T-cell (primary cell): ENCODE results near the gene TMEM89. TPM values are rescaled to one million over a fixed set of nuclear protein-coding genes. Genes with fewer than 3 reads are reported as not detected.

Experiments used
- ATAC-seq, 4 experiments: fragments of 200-7000 bp in 3 of 4; fragments of 150-1000 bp in 1 of 4; cut with Tn5 transposase; replicated peaks in 1 of 4; 1 replicate in 3 of 4; 2 replicates in 1 of 4; pipeline ENCODE4 v1.10.0; 2021; ENCODE audit warnings: moderate library complexity in 3 of 4, mild to moderate bottlenecking in 2 of 4, moderate number of reproducible peaks in 1 of 4
- CTCF ChIA-PET, 2 donors: fragments of 300-600 bp; sonication (Branson Sonifier 250); formaldehyde crosslinking; loops; one replicate each; lab custom pipeline; 2022; ENCODE audit warnings: antibody characterized with exemption in 2 of 2; lab: Charles Lee
- POLR2A ChIA-PET, 2 donors: fragments of 300-600 bp; sonication (Branson Sonifier 250); formaldehyde crosslinking; loops; one replicate each; lab custom pipeline; 2022; ENCODE audit warnings: antibody characterized with exemption in 2 of 2; lab: Charles Lee
- DNase-seq, 35 experiments: peaks; one replicate each; pipeline versions ENCODE4 v3.0.0 to v3.0.0-alpha.2; 2013 to 2023
- H3K27ac ChIP-seq: one replicate; pipeline ENCODE4 v1.5.1; 2013; ENCODE audit warnings: low read length
- H3K27me3 ChIP-seq, 2 experiments: replicated peaks in 1 of 2; 1 replicate in 1 of 2; 2 replicates in 1 of 2; pipeline versions ENCODE4 v1.6.1 to v1.7.0; 2013; ENCODE audit warnings: low read length in 1 of 2, mixed read lengths in 1 of 2; ENCODE audit not compliant: control insufficient read depth in 2 of 2, insufficient read depth in 2 of 2; ENCODE audit errors: extremely low read depth in 1 of 2
- H3K36me3 ChIP-seq, 2 donors: 1 replicate in 1 of 2; 2 replicates in 1 of 2; pipeline versions ENCODE4 v1.6.1 to v1.7.0; 2013; ENCODE audit warnings: low read length in 1 of 2; ENCODE audit not compliant: control insufficient read depth in 2 of 2, insufficient read depth in 1 of 2; ENCODE audit errors: extremely low read depth in 1 of 2
- H3K4me1 ChIP-seq, 2 experiments: 1 replicate in 1 of 2; 2 replicates in 1 of 2; pipeline versions ENCODE4 v1.6.1 to v1.7.0; 2013; ENCODE audit warnings: low read length in 2 of 2, mixed read lengths in 1 of 2; ENCODE audit not compliant: insufficient read depth in 2 of 2, control insufficient read depth in 1 of 2; ENCODE audit errors: extremely low read depth in 1 of 2
- H3K4me3 ChIP-seq, 2 donors: 1 replicate in 1 of 2; 2 replicates in 1 of 2; pipeline versions ENCODE4 v1.5.1 to v1.7.0; 2013; ENCODE audit warnings: mild to moderate bottlenecking in 2 of 2, low read length in 1 of 2, moderate library complexity in 1 of 2; ENCODE audit not compliant: control insufficient read depth in 1 of 2; ENCODE audit errors: extremely low read depth in 1 of 2
- H3K9me3 ChIP-seq: 2 replicates; pipeline ENCODE4 v1.7.0; 2013
- H3K27ac Mint-ChIP-seq, 2 donors: one replicate each; pipeline ENCODE4 v1.8.0; 2020 to 2021; ENCODE audit warnings: mild to moderate bottlenecking in 2 of 2, mixed read lengths in 2 of 2
- H3K27me3 Mint-ChIP-seq, 2 donors: one replicate each; pipeline ENCODE4 v1.8.0; 2021 to 2022; ENCODE audit warnings: mixed read lengths in 2 of 2
- H3K36me3 Mint-ChIP-seq: one replicate; pipeline ENCODE4 v1.8.0; 2021; ENCODE audit warnings: mixed read lengths
- H3K4me1 Mint-ChIP-seq, 3 donors: one replicate each; pipeline ENCODE4 v1.8.0; 2020 to 2022; ENCODE audit warnings: mixed read lengths in 3 of 3, mild to moderate bottlenecking in 1 of 3
- H3K4me3 Mint-ChIP-seq, 3 donors: one replicate each; pipeline ENCODE4 v1.8.0; 2020 to 2022; ENCODE audit warnings: mild to moderate bottlenecking in 3 of 3, mixed read lengths in 3 of 3, moderate library complexity in 3 of 3
- H3K9me3 Mint-ChIP-seq, 3 donors: one replicate each; pipeline ENCODE4 v1.8.0; 2020 to 2022; ENCODE audit warnings: mixed read lengths in 3 of 3
- WGBS: methylation state at CpG from one replicate; pipeline ENCODE4 v1.1.5; 2013; ENCODE audit warnings: missing lambda C conversion rate; ENCODE audit not compliant: insufficient coverage; 5-methylcytosine and 5-hydroxymethylcytosine counted together
- total RNA-seq, 35 experiments: library from RNA in 6 of 35; stranded (reverse) in 6 of 35; fragments of 120-200 nt in 1 of 35; gene quantifications; one replicate each; pipeline versions ENCODE4 v1.2.1 to v1.2.4 and lab custom pipeline; 2013 to 2026

The TMEM89 gene
- total RNA-seq, 5 donors from 2014 or later (not counting 1 experiment from before 2014, with no cell fraction given), result 0.39 TPM; not detected in 4

- POLR2A ChIA-PET, result no interaction called here
- H3K27me3 Mint-ChIP-seq, result peaks cover 32 to 45% of the 10 kb centered on the region in 2 donors
- H3K27me3 ChIP-seq, result peaks cover 0 to 74% of the 10 kb centered on the region in 2 experiments
These were observed 33.3 kb downstream of the TMEM89 start for GRCh38 chr3:48588230-48588629.

GRCh38 chr3:48587686-48588085 is 33.9 kb downstream of the TMEM89 start:
- Mint-ChIP-seq H3K9me3 (no peaks in the 10 kb centered on the region), H3K4me3 (no peak overlapping the region), H3K27ac (no peak overlapping the region), H3K4me1 (no peaks in the 10 kb centered on the region), H3K36me3 (no peaks in the 10 kb centered on the region), H3K27me3 (peaks cover 30 to 40% of the 10 kb centered on the region in 2 donors)
- no peak for ATAC-seq
- H3K4me3 ChIP-seq, result no peak overlapping the region
- DNase-seq, result no peak
- no peaks in the 10 kb centered on the region for H3K9me3 ChIP-seq
- CTCF ChIA-PET, result no interaction called here
- 83% methylated on average over 9 of the region's 11 CpGs for WGBS
- H3K4me1 ChIP-seq, result peaks cover 0 to 2% of the 10 kb centered on the region in 2 experiments
- peaks cover 0 to 68% of the 10 kb centered on the region in 2 experiments for H3K27me3 ChIP-seq
- H3K36me3 ChIP-seq, result no peaks in the 10 kb centered on the region
- POLR2A ChIA-PET, result no interaction called here
- H3K27ac ChIP-seq, result no peak overlapping the region

More at GRCh38 chr3:48588230-48588629, 33.3 kb downstream of the TMEM89 start:
- Mint-ChIP-seq H3K27ac (no peak overlapping the region), H3K36me3 (no peaks in the 10 kb centered on the region), H3K4me1 (no peaks in the 10 kb centered on the region), H3K4me3 (no peak overlapping the region), H3K9me3 (no peaks in the 10 kb centered on the region)
- Histone ChIP-seq H3K36me3 (no peaks in the 10 kb centered on the region), H3K4me3 (no peak overlapping the region), H3K27ac (no peak overlapping the region), H3K4me1 (peaks cover 0 to 2% of the 10 kb centered on the region in 2 experiments), H3K9me3 (no peaks in the 10 kb centered on the region)
- DNase-seq, result no peak
- CTCF ChIA-PET, result no interaction called here
- no peak for ATAC-seq
- WGBS, result 62% methylated on average over 15 of the region's 15 CpGs

GRCh38 chr3:48585411-48585810 is 36.2 kb downstream of the TMEM89 start:
- ATAC-seq (no peak), DNase-seq (no peak)
- Mint-ChIP-seq H3K4me1 (no peaks in the 10 kb centered on the region), H3K36me3 (no peaks in the 10 kb centered on the region), H3K27ac (no peak overlapping the region), H3K9me3 (no peaks in the 10 kb centered on the region), H3K4me3 (no peak overlapping the region), H3K27me3 (peaks cover 19 to 26% of the 10 kb centered on the region in 2 donors)
- Histone ChIP-seq H3K9me3 (no peaks in the 10 kb centered on the region), H3K4me3 (no peak overlapping the region), H3K4me1 (peaks cover 0 to 2% of the 10 kb centered on the region in 2 experiments), H3K27ac (no peak overlapping the region), H3K27me3 (peaks cover 0 to 55% of the 10 kb centered on the region in 2 experiments), H3K36me3 (no peaks in the 10 kb centered on the region)
- ChIA-PET POLR2A (no interaction called here), CTCF (no interaction called here)
- 80% methylated on average over 3 of the region's 8 CpGs for WGBS

- H3K27ac ChIP-seq, result no peak overlapping the region
- peaks cover 0 to 51% of the 10 kb centered on the region in 2 experiments for H3K27me3 ChIP-seq
- H3K27me3 Mint-ChIP-seq, result peaks cover 17 to 24% of the 10 kb centered on the region in 2 donors
- H3K9me3 Mint-ChIP-seq, result no peaks in the 10 kb centered on the region
- ATAC-seq, result no peak
- CTCF ChIA-PET, result no interaction called here
- no peaks in the 10 kb centered on the region for H3K36me3 Mint-ChIP-seq
- WGBS, result 40% methylated on average over 1 of the region's 9 CpGs
- H3K36me3 ChIP-seq, result no peaks in the 10 kb centered on the region
- no peak overlapping the region for H3K27ac Mint-ChIP-seq
- H3K4me1 Mint-ChIP-seq, result no peaks in the 10 kb centered on the region
- no peaks in the 10 kb centered on the region for H3K9me3 ChIP-seq
- no peak overlapping the region for H3K4me3 ChIP-seq
- POLR2A ChIA-PET, result no interaction called here
- H3K4me3 Mint-ChIP-seq, result no peak overlapping the region
- H3K4me1 ChIP-seq, result peaks cover 0 to 2% of the 10 kb centered on the region in 2 experiments
- DNase-seq, result no peak
These were observed 36.7 kb downstream of the TMEM89 start for GRCh38 chr3:48584836-48585235.

GRCh38 chr3:48581621-48582481 is 39.7 kb downstream of the TMEM89 start:
- no peaks in the 10 kb centered on the region for H3K9me3 ChIP-seq
- H3K27ac ChIP-seq, result no peak overlapping the region
- 100% methylated on average over 5 of the region's 14 CpGs for WGBS
- Mint-ChIP-seq H3K27ac (no peak overlapping the region), H3K4me3 (no peak overlapping the region), H3K27me3 (peaks cover 0 to 3% of the 10 kb centered on the region in 2 donors), H3K36me3 (no peaks in the 10 kb centered on the region), H3K9me3 (no peaks in the 10 kb centered on the region), H3K4me1 (no peaks in the 10 kb centered on the region)
- H3K36me3 ChIP-seq, result no peaks in the 10 kb centered on the region
- POLR2A ChIA-PET, result no interaction called here
- ATAC-seq, result no peak
- H3K27me3 ChIP-seq, result peaks cover 0 to 29% of the 10 kb centered on the region in 2 experiments
- H3K4me1 ChIP-seq, result no peaks in the 10 kb centered on the region
- no peak overlapping the region for H3K4me3 ChIP-seq
- no peak for DNase-seq
- CTCF ChIA-PET, result interaction anchor here in 1 of 2 donors (0.6 kb wide), 1 partner anchor 75 kb away, joined by 4 read pairs; no protein-coding TSS in a partner anchor

- DNase-seq (no peak), ATAC-seq (no peak)
- Histone ChIP-seq H3K27ac (no peak overlapping the region), H3K9me3 (no peaks in the 10 kb centered on the region), H3K4me1 (no peaks in the 10 kb centered on the region), H3K36me3 (no peaks in the 10 kb centered on the region), H3K4me3 (no peak overlapping the region), H3K27me3 (peaks cover 0 to 14% of the 10 kb centered on the region in 2 experiments)
- POLR2A ChIA-PET, result no interaction called here
- no peaks in the 10 kb centered on the region for H3K4me1 Mint-ChIP-seq
- H3K9me3 Mint-ChIP-seq, result no peaks in the 10 kb centered on the region
- H3K4me3 Mint-ChIP-seq, result no peak overlapping the region
- H3K36me3 Mint-ChIP-seq, result no peaks in the 10 kb centered on the region
- H3K27ac Mint-ChIP-seq, result no peak overlapping the region
- WGBS, result 75% methylated on average over 2 of the region's 4 CpGs
- H3K27me3 Mint-ChIP-seq, result no peaks in the 10 kb centered on the region
- CTCF ChIA-PET, result no interaction called here
These were observed 44.9 kb downstream of the TMEM89 start for GRCh38 chr3:48576647-48577046.
